Heart left ventricle (tissue), 13 donors: ENCODE data around the gene LTF.

Experiments used
- CTCF ChIP-seq, 12 donors: fragments of 200-600 bp; sonication (generic) in 4 of 12; IDR thresholded peaks; one replicate each; pipeline versions ENCODE4 v1.5.0 to v1.8.0; 2018 to 2022; ENCODE audit warnings: antibody characterized with exemption in 12 of 12, mild to moderate bottlenecking in 5 of 12
- POLR2A ChIP-seq, 2 donors: fragments of 450-650 bp; IDR thresholded peaks; one replicate each; pipeline ENCODE4 v1.6.1; 2017; ENCODE audit warnings: antibody characterized with exemption in 2 of 2, mild to moderate bottlenecking in 2 of 2, moderate library complexity in 2 of 2
- donor health status: ischemic (EF 13 %, LVEDD 7.1; RV severe dilation, severe dysfunction).
- donor health status: DM: no; HTN: yes; CAD: no.
- donor health status: DM: no; HTN: no; CAD: no.
- donor health status: ischemic (EF 25% LVEDD 6.9; RV normal size, moderate dysfunction).
- donor health status: ischemic (EF 25% LVEDD 5.7; RV mildly dilated, moderate dysfunction).
- donor health status: ischemic (EF 35%, LVEDD 5.7; RV mildly dilated, moderate dysfunction).
- donor health status: nonischemic (EF 11% LVEDD 7.7; RV severe dilation, severe dysfunction).
- donor health status: DM: yes; HTN: yes; CAD: no.
- donor health status: PGD.
- donor health status: ischemic (EF 29% LVEDD 5.4; RV normal size, mild dysfunction).
- donor health status: nonischemic (EF 23%, LVEDD 6.1; RV moderate dilation, normal function).

GRCh38 chr3:46472736-46473135, 8.0 kb upstream of the LTF start:
- TF ChIP-seq POLR2A (IDR thresholded peaks at IDR 0.05) (no peak), CTCF (IDR thresholded peaks at IDR 0.05) (no peak)
